Hepatic stellate cell (primary cell): Measurements from ENCODE around the gene DNAJA4.
A peak's percentile ranks its signal among the peaks of the same experiment; 100 is the strongest.

Experiments
- DNase-seq: peaks from one replicate; pipeline ENCODE4 v3.0.0; 2011; ENCODE audit warnings: low spot score

DNAJA4 gene

GRCh38 chr15:78280319-78281072 is 16.1 kb downstream of the DNAJA4 start:
- DNase-seq: no peak

GRCh38 chr15:78282324-78282723 is 18.0 kb downstream of the DNAJA4 start:
- DNase-seq: no peak

GRCh38 chr15:78284758-78285157 is 20.4 kb downstream of the DNAJA4 start:
- DNase-seq: no peak

- no peak for DNase-seq
Measured at GRCh38 chr15:78290222-78290621, 25.9 kb downstream of the DNAJA4 start.

GRCh38 chr15:78291052-78291451 is 26.7 kb downstream of the DNAJA4 start:
- DNase-seq: no peak

GRCh38 chr15:78291698-78292097 is 27.3 kb downstream of the DNAJA4 start:
- no peak for DNase-seq

- DNase-seq: no peak
Measured at GRCh38 chr15:78292219-78292618, 27.9 kb downstream of the DNAJA4 start.

GRCh38 chr15:78299101-78299930 is 35.0 kb downstream of the DNAJA4 start, which contains the start of gene SKIC8:
SKIC8 (minus strand) TSS chr15:78299609; CDS start chr15:78295686, 3,923 bp downstream.
- peak; percentile 88 for DNase-seq

- DNase-seq: no peak
Measured at GRCh38 chr15:78301326-78301725, 37.0 kb downstream of the DNAJA4 start.

- DNase-seq: no peak
Measured at GRCh38 chr15:78301828-78302227, 37.5 kb downstream of the DNAJA4 start.

- DNase-seq: peak; percentile 60
Measured at GRCh38 chr15:78302579-78303312, 38.4 kb downstream of the DNAJA4 start.

GRCh38 chr15:78304216-78305066 is 40.1 kb downstream of the DNAJA4 start:
- no peak for DNase-seq

- peak; percentile 72 for DNase-seq
Measured at GRCh38 chr15:78306176-78306774, 41.9 kb downstream of the DNAJA4 start.

- DNase-seq: no peak
Measured at GRCh38 chr15:78307976-78308375, 43.6 kb downstream of the DNAJA4 start.

GRCh38 chr15:78308422-78309032 is 44.2 kb downstream of the DNAJA4 start:
- peak; percentile 74 for DNase-seq

- DNase-seq: no peak
Measured at GRCh38 chr15:78311292-78311691, 46.9 kb downstream of the DNAJA4 start.

GRCh38 chr15:78312536-78312935 is 48.2 kb downstream of the DNAJA4 start:
- no peak for DNase-seq

GRCh38 chr15:78312957-78313356 is 48.6 kb downstream of the DNAJA4 start:
- DNase-seq: no peak

- DNase-seq: no peak
Measured at GRCh38 chr15:78313383-78313782, 49.0 kb downstream of the DNAJA4 start.

GRCh38 chr15:78314181-78314581 is 49.8 kb downstream of the DNAJA4 start:
- DNase-seq: no peak
